H1 (cell line): ENCODE measurements around the gene ATP9B. TPM values are rescaled to one million over a fixed set of nuclear protein-coding genes. Genes with fewer than 3 reads are reported as not detected.

ENCODE experiments used
- KDM1A ChIP-seq: fragments of 200-600, 300-600 bp; sonication (generic); IDR thresholded peaks from 2 replicates; pipeline ENCODE4 v1.7.1; 2016; ENCODE audit warnings: mild to moderate bottlenecking, low read length, borderline replicate concordance
- polyA plus RNA-seq, 7 experiments: library from polyadenylated mRNA; depleted of rRNA in 3 of 7; stranded (reverse) in 5 of 7; unstranded in 2 of 7; fragments of >200 nt in 5 of 7; fragments of 200-250 nt in 2 of 7; gene quantifications; 1 replicate in 5 of 7; 2 replicates in 1 of 7; 4 replicates in 1 of 7; pipeline versions ENCODE4 v1.2.1 to v1.2.3, GENCODE V29; 2011 to 2013; ENCODE audit warnings: missing spikeins in 2 of 7, mixed read lengths in 2 of 7
- total RNA-seq: library from RNA; stranded (reverse); fragmentation: NEBNext Ultra II Directional; extraction: Animal tissue kit (Norgen Biotek cat#: 25700); gene quantifications from 2 replicates; pipeline ENCODE4 v1.2.1, GENCODE V29; 2021

Gene ATP9B
- total and polyA plus RNA-seq, 2 of the 8 experiments (the other 6 are each of a cell fraction or from before 2014, with no cell fraction given), result 15.1 to 21.7 TPM

GRCh38 chr18:79260023-79260422, 190.8 kb downstream of the ATP9B start (continued):
- TF ChIP-seq KDM1A, result no peak
- TF ChIP-seq, all 59 proteins: peak for 0
